Stomach (tissue), 9 donors: Measurements from ENCODE around the gene STARD5. TPM values are rescaled to one million over a fixed set of nuclear protein-coding genes. Genes with fewer than 3 reads are reported as not detected.

ENCODE experiments used
- DNase-seq, 2 donors: peaks; one replicate each; pipeline versions ENCODE4 v3.0.0 to v3.0.0-alpha.2; 2013 to 2019
- H3K27ac ChIP-seq, 5 donors: fragments of 200-600 bp in 4 of 5; sonication (generic) in 4 of 5; one replicate each; pipeline ENCODE4 v1.5.1; 2013 to 2019; ENCODE audit warnings: mild to moderate bottlenecking in 1 of 5, moderate library complexity in 1 of 5
- H3K27me3 ChIP-seq, 3 donors: fragments of 200-600 bp; sonication (generic); one replicate each; pipeline ENCODE4 v1.5.1; 2017 to 2019; ENCODE audit warnings: mixed run types in 1 of 3
- H3K36me3 ChIP-seq, 4 donors: fragments of 200-600 bp; sonication (generic); 1 replicate in 3 of 4; 2 replicates in 1 of 4; pipeline ENCODE4 v1.5.1; 2016 to 2019
- H3K4me1 ChIP-seq, 4 donors: fragments of 200-600 bp; sonication (generic); one replicate each; pipeline ENCODE4 v1.5.1; 2016 to 2019
- H3K4me3 ChIP-seq, 4 donors: fragments of 200-600 bp; sonication (generic) in 3 of 4; one replicate each; pipeline ENCODE4 v1.5.1; 2016 to 2019; ENCODE audit warnings: mild to moderate bottlenecking in 1 of 4
- H3K9me3 ChIP-seq, 4 donors: fragments of 200-600 bp; sonication (generic); one replicate each; pipeline ENCODE4 v1.5.1; 2016 to 2019
- EP300 ChIP-seq: sonication (generic); formaldehyde crosslinking; IDR thresholded peaks from one replicate; pipeline ENCODE4 v1.6.1; 2017; ENCODE audit warnings: antibody characterized with exemption
- POLR2A ChIP-seq, 4 donors: fragments of 450-650 bp; IDR thresholded peaks; one replicate each; pipeline ENCODE4 v1.6.1; 2016; ENCODE audit warnings: antibody characterized with exemption in 4 of 4, control low read depth in 2 of 4, mild to moderate bottlenecking in 1 of 4, moderate library complexity in 1 of 4
- POLR2AphosphoS5 ChIP-seq, 3 donors: sonication (generic); formaldehyde crosslinking; IDR thresholded peaks; one replicate each; pipeline ENCODE4 v1.6.1; 2016; ENCODE audit warnings: antibody characterized with exemption in 3 of 3
- WGBS, 5 donors: extraction: QIAGEN DNeasy Blood & Tissue Kit in 3 of 5; methylation state at CpG; one replicate each; pipeline versions ENCODE4 v1.1.5 to v1.1.7; 2013 to 2018; 5-methylcytosine and 5-hydroxymethylcytosine counted together
- intact Hi-C: fragments of 100-400 bp; cut with DNase I; formaldehyde crosslinking; loops from one replicate; pipeline ENCODE4 v1.15.1; 2023; ENCODE audit warnings: low total_unique reads
- polyA plus RNA-seq, 3 donors: library from polyadenylated mRNA; stranded (reverse); fragments of 200-250 nt; gene quantifications; one replicate each; pipeline ENCODE4 v1.2.3, GENCODE V29; 2013
- total RNA-seq, 5 donors: library from RNA; depleted of rRNA; stranded (reverse); fragments of >200 nt; gene quantifications; one replicate each; pipeline versions ENCODE4 v1.1.0 to v1.2.3, GENCODE V29; 2014 to 2016
- TF ChIP-seq, protein P1 (sequence below), 7 experiments: fragments of 450-650 bp in 4 of 7; fragments of 200-600 bp in 3 of 7; sonication (generic) in 3 of 7; IDR thresholded peaks; one replicate each; pipeline ENCODE4 v1.5.1; 2016 to 2019; ENCODE audit warnings: antibody characterized with exemption in 7 of 7, control low read depth in 2 of 7, mild to moderate bottlenecking in 1 of 7
- donor health status: healthy with polysubstance abuse.
- donor health status: Bipolar disorder and iron deficiency.
- donor health status: healthy.

The STARD5 gene
- total and polyA plus RNA-seq, 8 donors = 0.89 to 157 (median 4.2) TPM; not detected in 1

DNA sequence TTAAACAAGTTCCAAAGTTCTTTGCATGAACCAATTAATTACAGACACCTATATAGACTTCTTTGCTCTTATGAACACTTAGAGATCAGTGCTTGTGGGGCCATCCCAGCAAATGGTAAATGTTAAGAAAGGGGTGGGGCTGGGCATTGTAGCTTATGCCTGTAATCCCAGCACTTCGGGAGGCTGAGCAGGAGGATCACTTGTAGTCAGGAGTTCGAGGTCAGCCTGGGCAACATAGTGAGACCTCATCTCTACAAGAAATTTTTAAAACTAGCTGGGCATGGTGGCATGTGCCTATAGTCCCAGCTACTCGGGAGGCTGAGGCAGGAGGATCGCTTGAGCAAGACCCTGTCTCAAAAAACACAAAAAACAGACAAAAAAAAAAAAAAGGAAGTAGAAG, 19.4 kb upstream of the STARD5 start:
- WGBS, 5 donors = 93 to 95% (median 93%) methylated on average over 4 of the region's 4 CpGs
- TF ChIP-seq, protein P1, sequence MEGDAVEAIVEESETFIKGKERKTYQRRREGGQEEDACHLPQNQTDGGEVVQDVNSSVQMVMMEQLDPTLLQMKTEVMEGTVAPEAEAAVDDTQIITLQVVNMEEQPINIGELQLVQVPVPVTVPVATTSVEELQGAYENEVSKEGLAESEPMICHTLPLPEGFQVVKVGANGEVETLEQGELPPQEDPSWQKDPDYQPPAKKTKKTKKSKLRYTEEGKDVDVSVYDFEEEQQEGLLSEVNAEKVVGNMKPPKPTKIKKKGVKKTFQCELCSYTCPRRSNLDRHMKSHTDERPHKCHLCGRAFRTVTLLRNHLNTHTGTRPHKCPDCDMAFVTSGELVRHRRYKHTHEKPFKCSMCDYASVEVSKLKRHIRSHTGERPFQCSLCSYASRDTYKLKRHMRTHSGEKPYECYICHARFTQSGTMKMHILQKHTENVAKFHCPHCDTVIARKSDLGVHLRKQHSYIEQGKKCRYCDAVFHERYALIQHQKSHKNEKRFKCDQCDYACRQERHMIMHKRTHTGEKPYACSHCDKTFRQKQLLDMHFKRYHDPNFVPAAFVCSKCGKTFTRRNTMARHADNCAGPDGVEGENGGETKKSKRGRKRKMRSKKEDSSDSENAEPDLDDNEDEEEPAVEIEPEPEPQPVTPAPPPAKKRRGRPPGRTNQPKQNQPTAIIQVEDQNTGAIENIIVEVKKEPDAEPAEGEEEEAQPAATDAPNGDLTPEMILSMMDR (IDR thresholded peaks at IDR 0.05) = no peak
- no peak for TF ChIP-seq EP300
- no peak for TF ChIP-seq POLR2AphosphoS5 (IDR thresholded peaks at IDR 0.05)
- no peak for TF ChIP-seq POLR2A (IDR thresholded peaks at IDR 0.05)
- Histone ChIP-seq H3K4me3 (no peak overlapping the region), H3K4me1 (no peaks in the 10 kb centered on the region), H3K9me3 (no peaks in the 10 kb centered on the region), H3K27ac (no peak overlapping the region), H3K27me3 (no peaks in the 10 kb centered on the region), H3K36me3 (no peaks in the 10 kb centered on the region)
- DNase-seq = no peak
- intact Hi-C loops = no loop called here

- no peak overlapping the region for H3K4me3 ChIP-seq
- no peak overlapping the region for H3K27ac ChIP-seq
- H3K27me3 ChIP-seq = no peaks in the 10 kb centered on the region
- H3K4me1 ChIP-seq = no peaks in the 10 kb centered on the region
- H3K36me3 ChIP-seq = no peaks in the 10 kb centered on the region
- TF ChIP-seq POLR2A (IDR thresholded peaks at IDR 0.05) (no peak), EP300 (no peak), POLR2AphosphoS5 (IDR thresholded peaks at IDR 0.05) (no peak)
- TF ChIP-seq, protein P1 (IDR thresholded peaks at IDR 0.05) = no peak
- no peak for DNase-seq
- H3K9me3 ChIP-seq = no peaks in the 10 kb centered on the region
- 88 to 97% (median 93%) methylated on average over 4 of the region's 4 CpGs for WGBS, 5 donors
- intact Hi-C loops = no loop called here
Observed at GRCh38 chr15:81341351-81341750, 17.4 kb upstream of the STARD5 start.

DNA sequence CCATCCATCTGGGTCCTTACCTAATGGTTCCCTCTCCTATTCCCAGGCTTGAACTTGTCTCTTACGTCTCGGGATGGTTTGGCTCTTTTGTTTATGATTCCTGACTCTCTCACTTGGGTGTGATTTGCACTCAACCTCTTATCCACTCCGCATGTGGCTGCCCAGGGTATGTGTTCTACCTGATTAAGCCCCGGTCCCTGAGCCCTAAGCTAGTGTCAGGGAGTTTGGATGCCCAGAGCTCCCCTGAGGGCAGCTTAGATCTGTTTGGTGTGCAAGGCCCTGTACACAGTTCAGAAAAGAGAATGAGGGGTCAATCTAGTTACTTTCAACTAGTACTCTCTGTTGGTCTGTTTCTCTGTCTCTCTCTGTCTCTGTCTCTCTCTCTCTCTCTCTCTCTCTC, 15.9 kb upstream of the STARD5 start:
- intact Hi-C loops = no loop called here
- no peak overlapping the region for H3K27ac ChIP-seq
- no peak for DNase-seq
- TF ChIP-seq, protein P1 (IDR thresholded peaks at IDR 0.05) = no peak
- no peak for TF ChIP-seq POLR2A (IDR thresholded peaks at IDR 0.05)
- no peak for TF ChIP-seq POLR2AphosphoS5 (IDR thresholded peaks at IDR 0.05)
- TF ChIP-seq EP300 = no peak
- no peaks in the 10 kb centered on the region for H3K36me3 ChIP-seq
- H3K4me1 ChIP-seq = no peaks in the 10 kb centered on the region
- H3K4me3 ChIP-seq = no peak overlapping the region
- no peaks in the 10 kb centered on the region for H3K27me3 ChIP-seq
- no peaks in the 10 kb centered on the region for H3K9me3 ChIP-seq
- 70 to 84% (median 77%) methylated on average over 4 of the region's 4 CpGs for WGBS, 5 donors

- TF ChIP-seq POLR2AphosphoS5 (IDR thresholded peaks at IDR 0.05) (no peak), EP300 (no peak), POLR2A (IDR thresholded peaks at IDR 0.05) (no peak)
- TF ChIP-seq, protein P1 (IDR thresholded peaks at IDR 0.05) = no peak
- Histone ChIP-seq H3K27me3 (no peaks in the 10 kb centered on the region), H3K36me3 (no peaks in the 10 kb centered on the region), H3K4me3 (no peak overlapping the region), H3K27ac (no peak overlapping the region), H3K9me3 (no peaks in the 10 kb centered on the region), H3K4me1 (no peaks in the 10 kb centered on the region)
- intact Hi-C loops = no loop called here
- no peak for DNase-seq
- 78 to 95% (median 85%) methylated on average over 5 of the region's 5 CpGs for WGBS, 5 donors
Observed at GRCh38 chr15:81339321-81339720, 15.4 kb upstream of the STARD5 start.
